Stimulated activated CD4-positive, alpha-beta T cell treated with anti-CD3 and anti-CD28 coated beads, Interleukin-4, amount 100 ng/mL, for 48 hours (primary cell): ENCODE data around the gene MEG3.

Experiments
- DNase-seq, 2 donors: peaks; one replicate each; pipeline ENCODE4 v3.0.0-alpha.2; 2020; ENCODE audit warnings: low read depth in 2 of 2

The MEG3 gene

DNA sequence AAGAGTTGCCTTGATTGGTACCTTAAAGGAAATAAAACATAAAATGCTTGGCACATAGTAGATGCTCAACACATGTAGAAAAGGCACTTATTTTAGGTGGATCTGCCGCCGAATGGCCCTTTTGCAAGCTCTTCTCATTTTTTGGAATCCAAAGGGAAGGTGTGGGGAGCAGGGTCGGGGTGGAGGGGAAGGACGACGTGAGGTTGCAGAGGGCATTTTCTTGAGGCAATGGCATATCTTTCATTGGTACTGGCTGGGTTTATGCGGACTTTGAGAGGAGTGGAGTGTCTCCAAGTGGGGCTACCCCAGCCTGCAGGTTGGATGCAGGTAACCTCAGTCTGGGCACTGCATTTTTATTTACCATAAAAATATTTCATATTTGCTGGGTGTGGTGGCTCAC is 69.5 kb downstream of the MEG3 start:
- DNase-seq: no peak

DNA sequence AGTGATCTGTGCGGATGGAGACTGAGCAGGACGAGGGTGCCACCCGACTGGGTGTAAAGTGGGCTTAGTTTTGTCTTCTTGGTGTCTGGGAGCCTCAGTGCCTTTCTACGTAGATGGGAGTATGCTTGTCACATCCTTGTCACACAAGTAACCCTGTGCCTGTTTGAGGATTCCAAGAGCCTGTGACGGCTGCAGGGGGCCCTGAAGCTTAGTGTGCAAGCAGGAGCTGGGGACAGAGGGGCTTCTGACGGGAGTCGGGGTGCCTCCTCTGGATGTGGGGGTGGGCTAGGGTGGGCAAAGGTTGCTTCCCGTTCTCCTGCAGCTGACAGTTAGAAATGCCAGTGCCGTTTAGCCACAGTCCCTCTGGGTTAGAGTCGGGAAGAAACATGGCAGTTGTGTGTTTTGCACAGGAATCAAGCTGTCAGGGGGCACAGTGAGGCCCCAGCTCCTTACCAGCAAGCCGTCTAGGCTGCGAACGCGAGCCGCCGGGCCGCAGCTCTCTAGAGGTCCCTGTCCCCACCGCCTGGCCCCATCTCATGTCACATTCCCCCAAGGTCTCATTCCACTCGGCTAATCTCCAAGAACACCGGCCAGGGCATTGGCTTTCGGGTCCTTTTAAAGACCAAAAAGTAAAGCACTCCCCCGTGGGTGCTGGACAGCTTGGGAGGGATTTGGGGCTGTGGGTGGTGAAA is 70.6 kb downstream of the MEG3 start:
- DNase-seq: no peak

GRCh38 chr14:100898465-100898864 is 72.5 kb downstream of the MEG3 start:
- no peak for DNase-seq

DNA sequence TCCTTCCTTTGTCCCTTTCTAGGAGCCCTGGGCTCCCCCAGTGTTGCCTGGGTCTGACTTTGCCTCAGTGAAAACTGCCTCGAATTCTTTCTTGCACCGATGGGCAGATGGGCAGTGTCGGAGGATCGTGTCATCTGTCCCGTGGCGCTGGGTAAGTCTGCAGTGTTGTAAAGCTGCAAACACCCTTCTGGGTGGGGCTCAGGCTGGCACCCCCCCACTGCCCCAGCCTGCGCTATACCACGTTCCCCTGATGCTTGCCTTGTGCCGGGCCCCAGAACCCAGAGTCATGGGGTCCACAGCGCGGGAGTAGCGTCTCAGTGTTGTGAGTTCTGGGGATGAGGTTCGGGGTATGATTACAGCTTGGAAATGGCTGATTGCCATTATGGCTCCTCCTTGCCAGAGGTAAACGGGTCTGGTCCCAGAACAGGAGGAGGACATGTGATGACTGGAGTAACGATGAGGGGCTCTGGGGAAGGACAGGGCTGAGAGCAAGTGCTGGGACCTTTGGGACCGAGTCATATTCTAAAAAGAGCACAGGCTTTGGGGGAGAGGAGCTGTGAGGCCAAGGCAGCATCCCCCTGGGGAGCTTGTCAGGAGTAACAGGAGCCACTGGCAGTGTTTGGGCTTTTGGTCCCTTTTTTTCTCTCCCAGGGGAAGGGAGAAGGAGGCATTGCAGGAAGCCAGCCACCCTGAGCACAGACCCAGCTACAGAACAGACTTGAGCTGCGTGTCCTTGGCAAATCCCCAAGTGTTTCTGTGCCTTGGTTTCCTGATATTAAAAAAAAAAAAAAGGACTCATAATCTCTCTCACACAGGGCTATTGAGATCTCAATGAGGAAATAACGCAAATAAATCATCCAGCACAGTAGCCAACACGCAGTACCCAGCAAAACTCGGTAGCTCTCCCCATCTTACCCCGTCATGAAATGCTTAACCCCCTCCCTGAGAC is 73.3 kb downstream of the MEG3 start:
- DNase-seq: no peak

- DNase-seq: no peak
These were observed 74.2 kb downstream of the MEG3 start for GRCh38 chr14:100899884-100900771.

- DNase-seq: no peak
These were observed 75.0 kb downstream of the MEG3 start for GRCh38 chr14:100900837-100901390.

DNA sequence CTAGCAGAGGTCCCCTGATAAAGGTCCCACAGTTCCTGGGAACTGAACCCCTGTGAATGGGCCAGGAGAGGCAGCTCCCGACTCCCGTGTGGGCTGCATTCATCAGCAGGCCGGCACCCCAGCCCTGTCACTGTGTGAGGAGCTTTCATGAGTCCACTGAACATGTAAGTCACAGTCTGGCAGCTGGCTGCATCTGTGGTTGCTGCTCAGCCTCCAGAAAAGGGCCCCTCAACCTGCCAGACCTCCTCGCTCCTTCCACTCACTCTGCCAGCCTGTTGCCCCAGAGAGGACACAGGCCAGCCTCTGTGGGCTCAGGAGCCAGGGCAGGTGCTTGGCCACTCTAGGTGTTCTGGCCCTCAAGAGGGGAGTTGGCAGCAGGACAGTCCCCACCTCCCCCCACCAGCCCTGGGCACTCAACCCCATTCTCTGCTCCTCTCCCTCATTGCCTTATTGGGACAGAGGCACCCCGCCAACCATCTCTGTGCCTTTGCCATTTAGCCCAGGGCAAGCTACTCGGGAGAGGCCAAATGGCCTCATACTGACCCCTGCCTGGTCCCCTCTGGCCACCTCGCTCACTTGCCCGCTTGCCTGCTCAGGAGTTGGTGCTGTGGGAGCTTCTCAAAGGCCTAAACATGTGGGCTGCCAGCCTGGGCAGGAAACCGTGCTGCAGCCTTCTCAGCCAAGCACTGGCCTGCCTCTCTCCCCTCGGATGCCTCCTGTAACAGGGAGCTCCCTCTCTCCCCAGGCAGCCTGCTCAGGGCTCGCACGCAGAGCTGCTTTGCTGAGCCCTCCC is 75.7 kb downstream of the MEG3 start:
- no peak for DNase-seq

DNA sequence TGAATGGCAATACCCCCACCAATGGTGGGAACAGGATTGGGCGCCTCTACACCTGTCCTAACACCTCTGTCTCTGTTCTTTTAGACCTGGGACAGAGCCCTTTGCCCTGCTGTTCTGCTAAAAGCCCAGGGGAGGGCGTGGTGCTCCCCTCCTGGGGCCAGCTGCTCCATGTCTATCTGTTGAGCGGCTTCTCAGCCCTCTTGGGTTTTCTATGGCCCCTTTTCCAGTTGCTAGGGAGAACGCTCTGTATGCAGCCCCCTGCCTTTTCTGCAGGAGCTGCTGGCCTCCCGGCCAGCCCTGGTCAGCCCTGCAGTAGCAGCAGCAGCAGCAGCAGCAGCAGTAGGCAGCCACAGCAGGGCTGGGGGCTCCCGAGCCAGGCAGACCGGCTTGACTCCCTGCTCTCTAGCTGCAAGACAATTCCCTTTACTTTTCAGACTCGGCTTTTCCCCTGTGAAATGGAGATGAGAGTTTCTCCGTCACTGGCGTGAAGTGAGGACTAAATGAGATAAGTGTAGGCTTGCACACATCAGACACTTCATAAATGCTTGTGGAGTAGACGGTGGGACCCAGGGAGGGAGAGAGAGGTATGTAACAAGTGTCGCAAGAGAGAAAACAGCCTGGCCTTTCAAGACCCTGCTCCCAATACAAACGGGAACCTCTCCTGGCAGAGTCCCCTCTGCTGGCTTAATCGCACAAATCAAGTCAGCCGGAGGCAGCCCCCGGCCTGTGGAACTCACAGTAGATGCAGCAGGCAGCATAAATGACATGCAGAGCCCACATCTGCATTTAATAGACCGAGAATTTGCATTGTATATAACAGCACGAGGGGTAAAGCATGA is 76.6 kb downstream of the MEG3 start:
- no peak for DNase-seq

DNA sequence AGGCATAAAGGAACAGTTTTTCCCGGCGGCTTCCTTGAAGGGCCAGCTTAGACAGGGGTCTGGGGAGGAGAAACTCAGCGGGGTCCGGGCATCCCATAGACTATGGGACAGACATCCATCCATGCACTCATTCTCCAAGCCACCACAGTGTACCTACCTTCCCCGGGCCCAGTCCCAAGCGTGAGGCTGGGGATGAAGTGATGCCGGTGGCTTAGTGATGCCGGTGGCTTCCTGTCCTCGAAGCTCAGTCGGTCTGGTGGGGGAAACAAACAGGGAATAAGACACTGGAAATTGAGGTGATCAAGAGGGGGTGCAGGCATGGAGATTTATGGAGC is 77.2 kb downstream of the MEG3 start:
- no peak for DNase-seq

DNA sequence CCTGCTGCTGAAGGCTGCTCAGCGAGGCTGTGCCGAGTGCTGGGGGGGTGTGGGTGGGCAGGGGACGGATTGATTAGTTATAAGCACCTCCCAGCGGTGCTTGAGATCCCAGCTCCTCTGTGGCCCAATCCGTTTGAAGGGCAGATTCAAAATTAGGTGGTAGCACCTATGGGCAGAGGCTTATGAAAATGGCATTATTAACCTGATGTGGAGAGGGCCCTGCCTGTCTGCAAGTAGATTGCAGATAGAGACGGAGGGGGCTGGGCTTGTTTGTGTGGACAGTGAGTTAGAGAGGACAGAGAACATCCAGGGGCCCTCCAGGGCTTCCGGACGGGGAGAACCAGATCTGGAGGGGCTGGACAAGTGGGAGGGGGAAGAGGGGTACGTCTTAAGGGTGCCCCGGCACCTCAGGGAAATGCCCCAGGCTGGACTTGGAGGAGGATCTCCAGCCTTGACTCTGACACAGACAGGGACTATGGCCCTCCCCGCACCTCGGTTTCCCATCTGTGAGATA is 77.8 kb downstream of the MEG3 start, which contains the start of gene RTL1:
RTL1 (minus strand) TSS at position 51 of the 514 bp plus-strand sequence. CDS start 18,934 bp downstream, outside the sequence.
- DNase-seq: no peak

GRCh38 chr14:100904307-100905087 is 78.6 kb downstream of the MEG3 start:
- DNase-seq: no peak

GRCh38 chr14:100905166-100905565 is 79.2 kb downstream of the MEG3 start:
- DNase-seq: no peak

- no peak for DNase-seq
These were observed 80.5 kb downstream of the MEG3 start for GRCh38 chr14:100906420-100906819.

GRCh38 chr14:100907240-100907639 is 81.3 kb downstream of the MEG3 start:
- no peak for DNase-seq

- no peak for DNase-seq
These were observed 83.5 kb downstream of the MEG3 start for GRCh38 chr14:100909439-100909838.
